ENCODE data around the gene FBXO41.

FBXO41 gene

DNA sequence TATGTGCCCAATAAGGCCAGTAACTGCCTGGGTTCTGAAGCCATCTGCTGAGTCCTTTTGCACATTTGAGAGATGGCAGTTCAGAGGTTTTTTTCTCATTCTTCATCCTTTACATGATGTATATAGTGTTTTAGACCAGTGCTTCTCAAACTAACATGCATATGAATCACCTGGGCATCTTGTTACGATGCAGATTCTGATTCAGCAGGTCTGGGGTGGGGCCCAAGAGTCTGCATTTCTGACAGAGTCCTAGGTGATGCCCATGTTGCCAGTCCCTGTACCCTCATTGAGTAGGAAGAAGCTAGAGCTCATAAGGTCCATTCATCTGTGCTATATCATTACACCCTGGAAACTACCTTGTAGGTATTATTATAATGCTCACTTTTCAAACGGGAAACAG is 66.5 kb downstream of the FBXO41 start:
- in situ Hi-C loops (cut with MboI; ENCODE audit: low pct_unique_long_range_greater_than_20kb, low sequenced_read_pairs, unreplicated experiment): no loop called here
- DNase-seq (ENCODE audit: low spot score): no peak

DNA sequence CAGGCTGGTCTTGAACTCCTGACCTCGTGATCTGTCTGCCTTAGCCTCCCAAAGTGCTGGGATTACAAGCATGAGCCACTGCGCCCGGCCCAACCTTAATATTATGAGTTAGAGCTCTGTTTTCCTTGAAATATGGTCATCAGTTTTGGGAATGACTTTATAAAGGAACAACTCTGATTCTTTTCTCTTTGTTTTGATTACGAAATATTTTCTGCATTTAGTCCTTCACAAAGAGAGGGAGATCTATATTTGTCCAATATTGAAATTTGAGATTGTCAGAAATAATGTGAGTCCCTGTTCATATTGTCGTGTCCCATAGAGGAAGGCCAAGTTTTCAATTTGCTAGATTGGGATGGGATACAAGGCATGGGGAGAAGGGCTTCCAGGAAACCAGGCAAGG is 67.1 kb downstream of the FBXO41 start:
- DNase-seq (ENCODE audit: low spot score): no peak
- TF ChIP-seq, protein P1, sequence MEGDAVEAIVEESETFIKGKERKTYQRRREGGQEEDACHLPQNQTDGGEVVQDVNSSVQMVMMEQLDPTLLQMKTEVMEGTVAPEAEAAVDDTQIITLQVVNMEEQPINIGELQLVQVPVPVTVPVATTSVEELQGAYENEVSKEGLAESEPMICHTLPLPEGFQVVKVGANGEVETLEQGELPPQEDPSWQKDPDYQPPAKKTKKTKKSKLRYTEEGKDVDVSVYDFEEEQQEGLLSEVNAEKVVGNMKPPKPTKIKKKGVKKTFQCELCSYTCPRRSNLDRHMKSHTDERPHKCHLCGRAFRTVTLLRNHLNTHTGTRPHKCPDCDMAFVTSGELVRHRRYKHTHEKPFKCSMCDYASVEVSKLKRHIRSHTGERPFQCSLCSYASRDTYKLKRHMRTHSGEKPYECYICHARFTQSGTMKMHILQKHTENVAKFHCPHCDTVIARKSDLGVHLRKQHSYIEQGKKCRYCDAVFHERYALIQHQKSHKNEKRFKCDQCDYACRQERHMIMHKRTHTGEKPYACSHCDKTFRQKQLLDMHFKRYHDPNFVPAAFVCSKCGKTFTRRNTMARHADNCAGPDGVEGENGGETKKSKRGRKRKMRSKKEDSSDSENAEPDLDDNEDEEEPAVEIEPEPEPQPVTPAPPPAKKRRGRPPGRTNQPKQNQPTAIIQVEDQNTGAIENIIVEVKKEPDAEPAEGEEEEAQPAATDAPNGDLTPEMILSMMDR (IDR thresholded peaks at IDR 0.05; ENCODE audit: extremely low read depth, insufficient read depth, missing control alignments): no peak
- in situ Hi-C loops (cut with MboI; ENCODE audit: low pct_unique_long_range_greater_than_20kb, low sequenced_read_pairs, unreplicated experiment): no loop called here

More for the DNA sequence above, 66.5 kb downstream of the FBXO41 start:
- TF ChIP-seq, protein P1 (IDR thresholded peaks at IDR 0.05; ENCODE audit: extremely low read depth, insufficient read depth, missing control alignments): no peak

DNA sequence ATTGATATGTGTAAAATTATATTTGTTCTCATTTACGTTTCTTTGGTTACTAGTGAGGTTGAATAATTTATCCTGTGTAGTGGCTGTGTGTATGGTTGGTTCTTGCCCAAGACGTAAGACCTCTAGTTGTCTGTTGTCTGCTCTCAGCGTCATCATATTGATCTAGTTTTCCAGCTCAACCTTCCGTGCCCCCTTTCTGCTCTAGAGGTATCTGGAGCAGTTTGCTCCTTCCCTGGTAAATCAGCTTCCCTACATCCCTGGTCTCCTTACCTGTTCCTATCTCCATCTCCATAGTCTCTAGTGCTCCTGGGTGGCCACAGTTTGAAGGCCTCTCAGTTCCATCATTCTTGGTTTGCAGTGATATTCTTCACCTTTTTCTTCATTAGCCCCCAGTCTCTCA is 69.0 kb downstream of the FBXO41 start:
- TF ChIP-seq, protein P1 (IDR thresholded peaks at IDR 0.05; ENCODE audit: extremely low read depth, insufficient read depth, missing control alignments): no peak
- in situ Hi-C loops (cut with MboI; ENCODE audit: low pct_unique_long_range_greater_than_20kb, low sequenced_read_pairs, unreplicated experiment): no loop called here
- no peak for DNase-seq (ENCODE audit: low spot score)

DNA sequence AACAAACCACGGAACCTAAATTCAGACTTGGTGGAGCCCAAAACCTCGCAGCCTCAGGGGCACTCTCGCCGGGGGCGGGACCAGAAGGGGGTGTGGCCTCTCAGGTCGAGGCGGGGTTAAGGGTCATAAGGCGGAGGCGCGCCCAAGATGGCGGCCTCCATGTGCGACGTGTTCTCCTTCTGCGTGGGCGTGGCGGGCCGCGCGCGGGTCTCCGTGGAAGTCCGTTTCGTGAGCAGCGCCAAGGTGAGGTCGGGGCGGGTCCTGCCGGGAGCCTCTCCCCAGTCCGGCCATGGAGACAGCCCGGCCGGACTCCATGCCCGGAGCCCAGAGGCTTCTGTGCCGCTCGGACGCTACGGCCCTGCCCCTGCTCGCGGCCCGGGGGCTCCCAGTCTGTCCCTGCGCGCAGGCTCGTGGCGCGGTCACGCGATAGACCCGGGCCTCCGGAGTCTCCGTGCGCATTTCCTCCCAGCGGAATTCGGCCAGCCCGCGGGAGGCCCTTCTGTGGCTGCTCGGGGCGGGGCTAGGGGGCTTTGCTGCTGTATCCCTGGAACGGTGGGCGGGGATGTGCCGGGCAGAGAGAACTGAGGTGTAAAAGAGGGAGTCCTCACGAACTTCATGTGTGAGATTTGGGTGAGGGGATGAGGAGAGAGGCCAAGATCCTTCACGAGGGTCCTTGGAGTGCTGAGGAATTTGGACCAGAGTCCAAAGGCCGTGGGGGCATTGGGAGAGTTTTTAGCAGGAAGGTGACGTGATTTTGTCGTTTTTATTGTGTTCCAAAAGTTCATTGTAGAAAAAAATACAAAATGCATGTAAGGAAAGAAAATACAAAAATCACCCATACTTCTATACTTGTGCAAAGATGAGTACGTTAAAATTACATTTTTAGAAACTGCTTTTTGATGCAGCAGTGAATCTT is 69.9 kb downstream of the FBXO41 start, which contains the start of gene SMYD5:
SMYD5 (plus strand) TSS at position 126 of the 916 bp plus-strand sequence; CDS start at position 148, 22 bp downstream.
- peak; percentile 94 for DNase-seq (ENCODE audit: low spot score)
- in situ Hi-C loops (cut with MboI; ENCODE audit: low pct_unique_long_range_greater_than_20kb, low sequenced_read_pairs, unreplicated experiment): no loop called here
- TF ChIP-seq, protein P1 (IDR thresholded peaks at IDR 0.05; ENCODE audit: extremely low read depth, insufficient read depth, missing control alignments): no peak

DNA sequence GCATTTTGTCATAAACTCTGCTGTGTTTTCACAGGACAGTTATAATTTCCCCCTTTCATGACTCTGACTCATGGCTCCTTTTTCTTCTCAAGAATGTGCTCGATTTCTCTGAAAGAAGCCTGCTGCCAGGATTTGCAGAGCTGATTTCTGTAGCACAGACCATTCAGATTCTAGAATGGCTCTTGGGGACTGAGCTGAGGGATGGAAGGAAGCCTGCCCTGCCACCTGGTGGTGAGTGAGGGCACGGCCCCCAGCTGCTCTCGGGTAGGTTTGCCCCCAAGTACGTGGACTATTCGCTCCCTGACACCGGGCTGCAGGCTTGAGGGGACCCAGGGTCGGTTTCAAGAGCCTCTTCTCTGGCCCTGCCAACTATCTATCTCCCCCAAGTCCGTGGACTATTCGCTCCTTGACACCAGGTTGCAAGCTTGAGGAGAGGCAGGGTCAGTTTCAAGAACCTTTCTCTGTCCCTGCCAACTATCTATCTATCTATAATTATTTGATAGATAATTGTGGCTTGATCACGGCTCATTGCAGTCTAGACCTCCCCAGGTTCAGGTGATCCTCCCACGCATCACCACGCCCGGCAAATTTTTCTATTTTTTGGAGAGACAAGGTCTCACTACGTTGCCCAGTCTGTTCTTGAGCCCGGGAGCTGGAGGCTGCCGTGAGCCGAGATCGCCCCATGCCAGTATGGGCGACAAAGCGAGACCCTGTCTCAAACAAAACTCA is 71.7 kb downstream of the FBXO41 start:
- in situ Hi-C loops (cut with MboI; ENCODE audit: low pct_unique_long_range_greater_than_20kb, low sequenced_read_pairs, unreplicated experiment): no loop called here
- TF ChIP-seq, protein P1 (IDR thresholded peaks at IDR 0.05; ENCODE audit: extremely low read depth, insufficient read depth, missing control alignments): peak; percentile 94

DNA sequence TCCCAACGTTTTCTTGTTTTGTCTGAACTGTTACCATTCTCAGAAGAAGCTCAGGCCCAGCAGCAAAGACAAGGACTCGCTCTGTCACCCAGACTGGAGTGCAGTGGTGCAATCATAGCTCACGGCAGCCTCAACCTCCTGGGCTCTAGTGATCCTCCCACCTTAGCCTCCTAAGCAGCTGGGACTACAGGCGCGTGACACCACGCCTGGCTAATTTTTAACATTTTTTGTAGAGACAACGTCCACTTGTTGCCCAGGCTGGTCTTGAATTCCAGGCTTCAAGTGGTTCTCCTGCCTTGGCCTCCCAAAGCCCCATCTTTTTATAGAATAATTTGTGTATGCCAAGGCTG is 72.2 kb downstream of the FBXO41 start:
- DNase-seq (ENCODE audit: low spot score): no peak
- in situ Hi-C loops (cut with MboI; ENCODE audit: low pct_unique_long_range_greater_than_20kb, low sequenced_read_pairs, unreplicated experiment): no loop called here
- TF ChIP-seq, protein P1 (IDR thresholded peaks at IDR 0.05; ENCODE audit: extremely low read depth, insufficient read depth, missing control alignments): no peak

More for the DNA sequence above, 71.7 kb downstream of the FBXO41 start:
- DNase-seq (ENCODE audit: low spot score): peak; percentile 86
